Endothelial cell of umbilical vein (primary cell): ENCODE results near the gene AUTS2. TPM values are rescaled to one million over a fixed set of nuclear protein-coding genes. Genes with fewer than 3 reads are reported as not detected.

Experiments
- BruUV-seq: library from RNA; stranded (reverse); fragments of 400-500 nt; replicated peaks from 2 replicates; lab custom pipeline; 2021; lab: Mats Ljungman, UMichigan
- CTCF ChIA-PET: fragments of 300-600, 350-600 bp; sonication (Branson Sonifier 250); formaldehyde crosslinking; loops from one replicate; lab custom pipeline; 2021; ENCODE audit warnings: antibody characterized with exemption, inconsistent platforms; lab: Charles Lee
- POLR2A ChIA-PET: fragments of 300-600, 350-600 bp; sonication (Branson Sonifier 250); formaldehyde crosslinking; loops from one replicate; lab custom pipeline; 2021; ENCODE audit warnings: antibody characterized with exemption, inconsistent platforms; lab: Charles Lee
- DNase-seq: peaks from one replicate; pipeline ENCODE4 v3.0.0-alpha.2; 2011; ENCODE audit warnings: low read depth, low spot score
- FAIRE-seq: peaks from 2 replicates; lab custom pipeline; 2011; peaks lifted over from hg19 to GRCh38; lab: Jason Lieb, UNC
- H2AFZ ChIP-seq: 2 replicates; pipeline ENCODE4 v1.6.0; 2012; ENCODE audit warnings: low read depth, low read length, control low read depth, inconsistent platforms
- H3K27ac ChIP-seq: 2 replicates; pipeline ENCODE4 v1.5.1; 2011; ENCODE audit warnings: low read depth, mild to moderate bottlenecking, control low read depth, low read length, moderate library complexity; ENCODE audit not compliant: insufficient read depth
- H3K27me3 ChIP-seq, 2 experiments: 2 replicates each; pipeline versions ENCODE4 v1.6.0 to v1.6.1; 2011; ENCODE audit warnings: low read length in 2 of 2, mixed read lengths in 1 of 2; ENCODE audit not compliant: control insufficient read depth in 2 of 2, insufficient read depth in 2 of 2
- H3K36me3 ChIP-seq, 2 experiments: 2 replicates in 1 of 2; 3 replicates in 1 of 2; pipeline ENCODE4 v1.5.1; 2011; ENCODE audit warnings: low read length in 2 of 2, mild to moderate bottlenecking in 1 of 2, moderate library complexity in 1 of 2; ENCODE audit not compliant: control insufficient read depth in 2 of 2, insufficient read depth in 2 of 2; ENCODE audit errors: extremely low read depth in 1 of 2
- H3K4me1 ChIP-seq: 3 replicates; pipeline ENCODE4 v1.5.1; 2011; ENCODE audit warnings: mild to moderate bottlenecking, low read length; ENCODE audit not compliant: control insufficient read depth, insufficient read depth; ENCODE audit errors: extremely low read depth
- H3K4me2 ChIP-seq: 2 replicates; pipeline ENCODE4 v1.6.1; 2011; ENCODE audit warnings: low read length, control low read depth, mixed read lengths; ENCODE audit not compliant: insufficient read depth
- H3K4me3 ChIP-seq, 3 experiments: fragments of 200-600 bp in 1 of 3; sonication (generic), shearing (Covaris generic) in 1 of 3; replicated peaks in 1 of 3; 2 replicates each; pipeline ENCODE4 v1.5.1; 2011 to 2016; ENCODE audit warnings: control low read depth in 3 of 3, low read length in 3 of 3, mild to moderate bottlenecking in 2 of 3, inconsistent platforms in 1 of 3, low read depth in 1 of 3, moderate library complexity in 1 of 3; ENCODE audit not compliant: insufficient read depth in 1 of 3
- H3K79me2 ChIP-seq: 2 replicates; pipeline ENCODE4 v1.6.0; 2012; ENCODE audit warnings: low read length, inconsistent platforms; ENCODE audit not compliant: control insufficient read depth, insufficient read depth
- H3K9ac ChIP-seq: replicated peaks from 2 replicates; pipeline ENCODE3; 2011; ENCODE audit warnings: low read length, control low read depth; ENCODE audit not compliant: insufficient read depth; ENCODE audit errors: extremely low read depth
- H3K9me1 ChIP-seq: replicated peaks from 3 replicates; pipeline ENCODE4 v1.6.0; 2011; ENCODE audit warnings: mild to moderate bottlenecking, low read length; ENCODE audit not compliant: control insufficient read depth, insufficient read depth; ENCODE audit errors: extremely low read depth
- H3K9me3 ChIP-seq: replicated peaks from 2 replicates; pipeline ENCODE4 v1.5.1; 2012; ENCODE audit warnings: low read length, inconsistent platforms; ENCODE audit not compliant: control insufficient read depth, insufficient read depth
- H4K20me1 ChIP-seq: replicated peaks from 2 replicates; pipeline ENCODE3; 2011; ENCODE audit warnings: mild to moderate bottlenecking, low read length; ENCODE audit not compliant: control insufficient read depth, insufficient read depth; ENCODE audit errors: extremely low read depth
- EZH2 ChIP-seq: IDR thresholded peaks from 2 replicates; pipeline ENCODE4 v1.6.1; 2012; ENCODE audit warnings: borderline replicate concordance, low read depth, mild to moderate bottlenecking, moderate library complexity, low read length, inconsistent platforms; ENCODE audit not compliant: severe bottlenecking
- FOS ChIP-seq: IDR thresholded peaks from 2 replicates; pipeline ENCODE4 v1.6.1; 2011; ENCODE audit warnings: mild to moderate bottlenecking, low read length, moderate library complexity, borderline replicate concordance; ENCODE audit not compliant: insufficient read depth
- GATA2 ChIP-seq: IDR thresholded peaks from 2 replicates; pipeline ENCODE4 v1.7.0; 2011; ENCODE audit warnings: low read depth, mild to moderate bottlenecking, moderate library complexity, mixed read lengths, low read length; ENCODE audit not compliant: insufficient read length, insufficient read depth
- JUN ChIP-seq: IDR thresholded peaks from 2 replicates; pipeline ENCODE4 v1.6.1; 2011; ENCODE audit warnings: borderline replicate concordance, low read depth; ENCODE audit not compliant: insufficient read length, insufficient read depth
- MYC ChIP-seq: IDR thresholded peaks from one replicate; pipeline ENCODE4 v1.6.1; 2011; ENCODE audit warnings: mild to moderate bottlenecking, low read depth, low read length
- POLR2A ChIP-seq: IDR thresholded peaks from 2 replicates; pipeline ENCODE4 v1.6.1; 2012; ENCODE audit warnings: low read depth, mild to moderate bottlenecking, control low read depth, low read length
- POLR2AphosphoS5 ChIP-seq: IDR thresholded peaks from 2 replicates; pipeline ENCODE4 v1.6.1; 2012; ENCODE audit warnings: low read depth, mild to moderate bottlenecking, control low read depth, low read length, moderate library complexity; ENCODE audit not compliant: insufficient read depth
- dilution Hi-C: fragments of 300-500 bp; cut with MboI; formaldehyde crosslinking; loops from one replicate; pipeline ENCODE4 v1.15.0; 2019; ENCODE audit warnings: low sequenced_read_pairs; ENCODE audit not compliant: extremely low pct_ligation_motif_present
- intact Hi-C: fragments of 100-400 bp; cut with micrococcal nuclease; formaldehyde crosslinking; loops from one replicate; pipeline ENCODE4 v1.10.0; 2022
- polyA plus RNA-seq, 4 experiments: library from polyadenylated mRNA; depleted of rRNA in 3 of 4; stranded (reverse) in 3 of 4; unstranded in 1 of 4; fragments of >200 nt; gene quantifications; 2 replicates each; pipeline versions ENCODE4 v1.2.1 to v1.2.3, GENCODE V29; 2011 to 2012; ENCODE audit warnings: missing spikeins in 1 of 4
- total RNA-seq: library from RNA; stranded (reverse); gene quantifications from 2 replicates; pipeline ENCODE4 v1.2.3, GENCODE V29; 2021
- TF ChIP-seq, protein P1 (sequence below): IDR thresholded peaks from 2 replicates; pipeline ENCODE4 v1.6.1; 2011; ENCODE audit not compliant: insufficient read depth, insufficient read length
- TF ChIP-seq, protein P2 (sequence below), 2 donors: IDR thresholded peaks; 1 replicate in 1 of 2; 2 replicates in 1 of 2; pipeline ENCODE4 v1.5.1; 2011; ENCODE audit warnings: low read length in 2 of 2, mild to moderate bottlenecking in 2 of 2, moderate library complexity in 2 of 2, control low read depth in 1 of 2, inconsistent platforms in 1 of 2, low read depth in 1 of 2; ENCODE audit not compliant: insufficient read depth in 1 of 2; ENCODE audit errors: extremely low read depth in 1 of 2

The AUTS2 gene
- total and polyA plus RNA-seq, 2 donors (not counting 3 experiments of a cell fraction or from before 2014, with no cell fraction given) = 0.59 to 8.0 TPM

DNA sequence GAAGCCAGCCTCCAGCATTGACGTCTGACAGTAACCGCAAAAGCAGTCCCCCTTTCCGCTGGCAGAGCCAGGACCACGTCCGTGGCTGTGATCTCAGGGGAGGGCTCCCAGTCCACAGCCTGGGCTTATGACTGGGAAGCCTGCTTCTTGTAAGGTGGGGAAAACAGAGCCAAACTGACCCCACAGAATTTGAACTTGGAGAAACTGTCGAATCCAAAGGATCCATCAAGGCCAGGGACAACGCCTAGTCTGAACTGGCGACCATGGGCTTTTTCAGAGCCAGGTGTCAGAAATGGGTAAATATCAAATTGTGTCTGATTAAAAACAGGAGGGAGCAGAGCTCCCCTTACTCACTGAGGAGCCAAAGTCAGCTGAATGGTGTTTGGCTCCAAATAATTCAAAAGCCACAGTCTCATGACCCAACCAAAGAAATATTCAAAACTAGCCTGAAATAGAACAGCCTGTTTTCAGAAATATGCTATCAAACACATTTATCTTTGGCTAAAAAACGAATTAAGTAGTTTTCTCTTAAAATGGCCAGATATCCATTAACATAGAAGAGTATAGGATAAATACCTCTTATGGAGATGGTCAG is 782.2 kb downstream of the AUTS2 start:
- no peak overlapping the region for H3K4me2 ChIP-seq

More for the DNA sequence above, 782.2 kb downstream of the AUTS2 start:
- intact Hi-C loops (no loop called here), dilution Hi-C loops (no loop called here)
- Histone ChIP-seq H3K4me3 (no peak overlapping the region), H3K9me3 (no peaks in the 10 kb centered on the region), H3K27me3 (no peaks in the 10 kb centered on the region), H3K79me2 (no peaks in the 10 kb centered on the region), H3K9ac (no peak overlapping the region), H3K9me1 (no peaks in the 10 kb centered on the region), H3K36me3 (no peaks in the 10 kb centered on the region), H4K20me1 (no peaks in the 10 kb centered on the region), H3K4me1 (no peaks in the 10 kb centered on the region), H3K27ac (no peak overlapping the region), H2AFZ (no peak overlapping the region)
- TF ChIP-seq GATA2 = no peak
- TF ChIP-seq POLR2A = no peak
- TF ChIP-seq POLR2AphosphoS5 = no peak
- TF ChIP-seq, protein P1, sequence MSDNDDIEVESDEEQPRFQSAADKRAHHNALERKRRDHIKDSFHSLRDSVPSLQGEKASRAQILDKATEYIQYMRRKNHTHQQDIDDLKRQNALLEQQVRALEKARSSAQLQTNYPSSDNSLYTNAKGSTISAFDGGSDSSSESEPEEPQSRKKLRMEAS = no peak
- no peak for TF ChIP-seq FOS
- no peak for TF ChIP-seq EZH2
- TF ChIP-seq JUN = no peak
- TF ChIP-seq, protein P2, sequence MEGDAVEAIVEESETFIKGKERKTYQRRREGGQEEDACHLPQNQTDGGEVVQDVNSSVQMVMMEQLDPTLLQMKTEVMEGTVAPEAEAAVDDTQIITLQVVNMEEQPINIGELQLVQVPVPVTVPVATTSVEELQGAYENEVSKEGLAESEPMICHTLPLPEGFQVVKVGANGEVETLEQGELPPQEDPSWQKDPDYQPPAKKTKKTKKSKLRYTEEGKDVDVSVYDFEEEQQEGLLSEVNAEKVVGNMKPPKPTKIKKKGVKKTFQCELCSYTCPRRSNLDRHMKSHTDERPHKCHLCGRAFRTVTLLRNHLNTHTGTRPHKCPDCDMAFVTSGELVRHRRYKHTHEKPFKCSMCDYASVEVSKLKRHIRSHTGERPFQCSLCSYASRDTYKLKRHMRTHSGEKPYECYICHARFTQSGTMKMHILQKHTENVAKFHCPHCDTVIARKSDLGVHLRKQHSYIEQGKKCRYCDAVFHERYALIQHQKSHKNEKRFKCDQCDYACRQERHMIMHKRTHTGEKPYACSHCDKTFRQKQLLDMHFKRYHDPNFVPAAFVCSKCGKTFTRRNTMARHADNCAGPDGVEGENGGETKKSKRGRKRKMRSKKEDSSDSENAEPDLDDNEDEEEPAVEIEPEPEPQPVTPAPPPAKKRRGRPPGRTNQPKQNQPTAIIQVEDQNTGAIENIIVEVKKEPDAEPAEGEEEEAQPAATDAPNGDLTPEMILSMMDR (IDR thresholded peaks at IDR 0.05; ENCODE audit: extremely low read depth in 1 of 2, insufficient read depth in 1 of 2, low read depth in 1 of 2, low read length in 2 of 2) = no peak
- no peak for TF ChIP-seq MYC
- no TSS peak for BruUV-seq
- CTCF ChIA-PET = no interaction called here
- POLR2A ChIA-PET = no interaction called here
- DNase-seq (no peak), FAIRE-seq (no peak)
